H1 (cell line): ENCODE results near the gene FLNC. TPM values are rescaled to one million over a fixed set of nuclear protein-coding genes. Genes with fewer than 3 reads are reported as not detected.

Experiments used
- CTCF ChIA-PET: fragments of 300-600 bp; sonication (Branson Sonifier 250); formaldehyde crosslinking; loops from one replicate; lab custom pipeline; 2021; ENCODE audit not compliant: partially characterized antibody; lab: Charles Lee
- POLR2A ChIA-PET: fragments of 300-600 bp; sonication (Branson Sonifier 250); formaldehyde crosslinking; loops from one replicate; lab custom pipeline; 2021; ENCODE audit warnings: inconsistent platforms; ENCODE audit not compliant: partially characterized antibody; lab: Charles Lee
- DNase-seq, 2 experiments: peaks; one replicate each; pipeline versions ENCODE4 v3.0.0 to v3.0.0-alpha.2; 2010 to 2022; ENCODE audit warnings: low spot score in 2 of 2, low read depth in 1 of 2, mixed read lengths in 1 of 2
- FAIRE-seq: peaks from 2 replicates; lab custom pipeline; 2011; peaks lifted over from hg19 to GRCh38; lab: Jason Lieb, UNC
- H2AFZ ChIP-seq: 2 replicates; pipeline ENCODE4 v1.8.1; 2012; ENCODE audit warnings: low read length, inconsistent platforms
- H2AK5ac ChIP-seq: 2 replicates; pipeline ENCODE4 v1.6.1; 2013; ENCODE audit warnings: low read depth, low read length
- H2BK120ac ChIP-seq: replicated peaks from 2 replicates; pipeline ENCODE3; 2013; ENCODE audit warnings: low read depth, low read length, inconsistent platforms
- H2BK12ac ChIP-seq: 2 replicates; pipeline ENCODE4 v1.6.1; 2013; ENCODE audit warnings: low read depth, low read length
- H2BK15ac ChIP-seq: 2 replicates; pipeline ENCODE4 v1.6.1; 2013; ENCODE audit warnings: low read length
- H2BK20ac ChIP-seq: 2 replicates; pipeline ENCODE4 v1.6.1; 2013; ENCODE audit warnings: low read length
- H2BK5ac ChIP-seq: 2 replicates; pipeline ENCODE4 v1.6.1; 2013; ENCODE audit warnings: low read depth, low read length
- H3K14ac ChIP-seq: 2 replicates; pipeline ENCODE4 v1.6.1; 2013; ENCODE audit warnings: inconsistent platforms; ENCODE audit not compliant: insufficient read length
- H3K18ac ChIP-seq: 2 replicates; pipeline ENCODE4 v1.6.1; 2013; ENCODE audit warnings: low read length; ENCODE audit errors: extremely low read depth
- H3K23ac ChIP-seq: 2 replicates; pipeline ENCODE4 v1.6.1; 2013; ENCODE audit warnings: inconsistent platforms; ENCODE audit not compliant: insufficient read length
- H3K23me2 ChIP-seq: 2 replicates; pipeline ENCODE4 v1.6.1; 2013; ENCODE audit warnings: low read depth, low read length
- H3K27ac ChIP-seq: 2 replicates; pipeline ENCODE4 v1.6.1; 2011; ENCODE audit warnings: low read depth, low read length, inconsistent platforms
- H3K27me3 ChIP-seq, 4 experiments: replicated peaks in 1 of 4; 1 replicate in 1 of 4; 2 replicates in 3 of 4; pipeline versions ENCODE4 v1.6.1 to v1.8.1; 2011 to 2013; ENCODE audit warnings: low read length in 3 of 4, mild to moderate bottlenecking in 3 of 4, inconsistent platforms in 2 of 4, mixed read lengths in 2 of 4, moderate library complexity in 1 of 4; ENCODE audit not compliant: control insufficient read depth in 3 of 4, insufficient read depth in 3 of 4; ENCODE audit errors: extremely low read depth in 1 of 4
- H3K36me3 ChIP-seq, 4 experiments: 2 replicates each; pipeline versions ENCODE4 v1.6.1 to v1.8.1; 2011 to 2013; ENCODE audit warnings: mild to moderate bottlenecking in 4 of 4, low read length in 3 of 4, moderate library complexity in 2 of 4, control low read depth in 1 of 4, inconsistent platforms in 1 of 4; ENCODE audit not compliant: insufficient read depth in 4 of 4, control insufficient read depth in 2 of 4
- H3K4ac ChIP-seq: replicated peaks from 2 replicates; pipeline ENCODE3; 2013; ENCODE audit warnings: low read length, low read depth, mixed read lengths, inconsistent platforms; ENCODE audit not compliant: insufficient read length
- H3K4me1 ChIP-seq, 4 experiments: replicated peaks in 1 of 4; 1 replicate in 1 of 4; 2 replicates in 3 of 4; pipeline versions ENCODE4 v1.6.1 to v1.8.1; 2011 to 2013; ENCODE audit warnings: low read length in 3 of 4, inconsistent platforms in 2 of 4, mixed read lengths in 1 of 4; ENCODE audit not compliant: insufficient read depth in 4 of 4, control insufficient read depth in 3 of 4
- H3K4me2 ChIP-seq, 2 experiments: 2 replicates each; pipeline versions ENCODE4 v1.6.1 to v1.8.1; 2011 to 2013; ENCODE audit warnings: low read depth in 2 of 2, low read length in 2 of 2, control low read depth in 1 of 2, inconsistent platforms in 1 of 2, mild to moderate bottlenecking in 1 of 2; ENCODE audit not compliant: insufficient read depth in 1 of 2
- H3K4me3 ChIP-seq, 4 experiments: fragments of 200-600, 300-600 bp in 1 of 4; sonication (generic), shearing (Covaris generic), sonication (Bioruptor Twin) in 1 of 4; 2 replicates each; pipeline versions ENCODE4 v1.5.1 to v1.8.1; 2011 to 2016; ENCODE audit warnings: low read length in 4 of 4, low read depth in 3 of 4, control low read depth in 2 of 4, inconsistent platforms in 2 of 4, mild to moderate bottlenecking in 2 of 4, mixed read lengths in 1 of 4, moderate library complexity in 1 of 4; ENCODE audit not compliant: insufficient read depth in 2 of 4; ENCODE audit errors: extremely low read depth in 1 of 4
- H3K56ac ChIP-seq: replicated peaks from 2 replicates; pipeline ENCODE3; 2013; ENCODE audit warnings: low read depth, mild to moderate bottlenecking, mixed read lengths, low read length, inconsistent platforms; ENCODE audit not compliant: insufficient read length
- H3K79me1 ChIP-seq: 2 replicates; pipeline ENCODE4 v1.6.1; 2013; ENCODE audit warnings: low read depth, low read length, control low read depth
- H3K79me2 ChIP-seq, 2 experiments: 2 replicates each; pipeline versions ENCODE4 v1.6.1 to v1.8.1; 2012 to 2013; ENCODE audit warnings: low read length in 2 of 2, mild to moderate bottlenecking in 2 of 2, inconsistent platforms in 1 of 2; ENCODE audit not compliant: insufficient read depth in 2 of 2, control insufficient read depth in 1 of 2
- H3K9ac ChIP-seq, 4 experiments: replicated peaks in 1 of 4; 1 replicate in 1 of 4; 2 replicates in 3 of 4; pipeline versions ENCODE4 v1.6.1 to v1.8.1; 2011 to 2013; ENCODE audit warnings: low read depth in 3 of 4, low read length in 3 of 4, control low read depth in 2 of 4, mild to moderate bottlenecking in 2 of 4, moderate library complexity in 2 of 4, inconsistent platforms in 1 of 4; ENCODE audit errors: extremely low read depth in 1 of 4
- H3K9me3 ChIP-seq, 2 experiments: 2 replicates each; pipeline versions ENCODE4 v1.6.1 to v1.8.1; 2012 to 2013; ENCODE audit warnings: mild to moderate bottlenecking in 2 of 2, moderate library complexity in 2 of 2, control low read depth in 1 of 2, inconsistent platforms in 1 of 2, low read depth in 1 of 2, low read length in 1 of 2, mixed read lengths in 1 of 2; ENCODE audit not compliant: insufficient read depth in 2 of 2
- H4K20me1 ChIP-seq, 2 experiments: replicated peaks in 1 of 2; 2 replicates each; pipeline versions ENCODE3 to v1.8.1; 2011 to 2013; ENCODE audit warnings: inconsistent platforms in 2 of 2, low read length in 2 of 2, mild to moderate bottlenecking in 1 of 2; ENCODE audit not compliant: insufficient read depth in 2 of 2, control insufficient read depth in 1 of 2
- H4K5ac ChIP-seq: 2 replicates; pipeline ENCODE4 v1.6.1; 2013; ENCODE audit warnings: low read length, low read depth, mixed read lengths, inconsistent platforms; ENCODE audit not compliant: insufficient read length
- H4K8ac ChIP-seq: 2 replicates; pipeline ENCODE4 v1.8.0; 2013; ENCODE audit warnings: mild to moderate bottlenecking, moderate library complexity, low read length, inconsistent platforms; ENCODE audit not compliant: insufficient read depth; ENCODE audit errors: extremely low read depth
- H4K91ac ChIP-seq: replicated peaks from 2 replicates; pipeline ENCODE3; 2013; ENCODE audit warnings: low read length, mixed read lengths, inconsistent platforms; ENCODE audit not compliant: insufficient read length
- ATF3 ChIP-seq: IDR thresholded peaks from 2 replicates; pipeline ENCODE4 v1.6.1; 2011; ENCODE audit warnings: low read depth, mild to moderate bottlenecking, low read length; ENCODE audit not compliant: insufficient read depth
- BACH1 ChIP-seq: IDR thresholded peaks from 2 replicates; pipeline ENCODE4 v1.6.1; 2012; ENCODE audit warnings: low read length, improper control_type of control experiment
- BRCA1 ChIP-seq: IDR thresholded peaks from 2 replicates; pipeline ENCODE4 v1.6.1; 2012; ENCODE audit warnings: low read depth, low read length, improper control_type of control experiment
- CREB1 ChIP-seq: IDR thresholded peaks from 2 replicates; pipeline ENCODE4 v1.6.1; 2012; ENCODE audit warnings: inconsistent platforms
- CTCF ChIP-seq, 3 experiments: IDR thresholded peaks; 1 replicate in 2 of 3; 2 replicates in 1 of 3; pipeline versions ENCODE4 v1.5.1 to v1.6.1; 2011; ENCODE audit warnings: low read length in 3 of 3, mild to moderate bottlenecking in 3 of 3, inconsistent platforms in 2 of 3, low read depth in 1 of 3, moderate library complexity in 1 of 3; ENCODE audit not compliant: insufficient read depth in 1 of 3; ENCODE audit errors: control extremely low read depth in 1 of 3
- RAD21 ChIP-seq, 2 experiments: IDR thresholded peaks in 1 of 2; conservative IDR thresholded peaks in 1 of 2; 2 replicates each; pipeline ENCODE4 v1.6.1; 2011; ENCODE audit warnings: low read depth in 2 of 2, low read length in 2 of 2, improper control_type of control experiment in 1 of 2, inconsistent platforms in 1 of 2, mild to moderate bottlenecking in 1 of 2, moderate library complexity in 1 of 2
- SP1 ChIP-seq: IDR thresholded peaks from 2 replicates; pipeline ENCODE4 v1.6.1; 2011; ENCODE audit warnings: low read depth, low read length
- SP4 ChIP-seq: IDR thresholded peaks from 2 replicates; pipeline ENCODE4 v1.6.1; 2012; ENCODE audit warnings: low read length, inconsistent platforms
- WGBS, 2 experiments: shearing (Covaris generic) in 1 of 2; methylation state at CpG; one replicate each; pipeline versions ENCODE4 v1.1.6 to v1.1.7; 2013 to 2015; ENCODE audit warnings: low lambda C conversion rate in 2 of 2, mixed read lengths in 2 of 2, inconsistent platforms in 1 of 2, low coverage in 1 of 2, missing lambda C conversion rate in 1 of 2; ENCODE audit not compliant: insufficient replicate concordance in 2 of 2, insufficient coverage in 1 of 2, insufficient read length in 1 of 2; ENCODE audit errors: extremely low coverage in 1 of 2, missing lambda C conversion rate in 1 of 2; 5-methylcytosine and 5-hydroxymethylcytosine counted together
- polyA plus RNA-seq, 7 experiments: library from polyadenylated mRNA; depleted of rRNA in 3 of 7; stranded (reverse) in 5 of 7; unstranded in 2 of 7; fragments of >200 nt in 5 of 7; fragments of 200-250 nt in 2 of 7; gene quantifications; 1 replicate in 5 of 7; 2 replicates in 1 of 7; 4 replicates in 1 of 7; pipeline versions ENCODE4 v1.2.1 to v1.2.3, GENCODE V29; 2011 to 2013; ENCODE audit warnings: missing spikeins in 2 of 7, mixed read lengths in 2 of 7
- total RNA-seq: library from RNA; stranded (reverse); fragmentation: NEBNext Ultra II Directional; extraction: Animal tissue kit (Norgen Biotek cat#: 25700); gene quantifications from 2 replicates; pipeline ENCODE4 v1.2.1, GENCODE V29; 2021

Gene FLNC
- total and polyA plus RNA-seq, 2 of the 8 experiments (the other 6 are each of a cell fraction or from before 2014, with no cell fraction given): 1.9 to 10.7 TPM

- Histone ChIP-seq H3K79me2 (no peaks in the 10 kb centered on the region), H3K23me2 (peaks cover 2% of the 10 kb centered on the region; the same call in 1 of the 2 replicates), H3K4me2 (no peak overlapping the region), H2BK5ac (no peak overlapping the region), H3K27ac (no peak overlapping the region), H2BK12ac (peak overlapping the region; percentile 29; the same call in 1 of the 2 replicates), H3K9ac (no peak overlapping the region), H4K8ac (peak overlapping the region; percentile 68; the same call in 1 of the 2 replicates), H3K4me3 (no peak overlapping the region), H2BK15ac (no peak overlapping the region), H3K4me1 (peaks cover 2 to 9% (median 5%) of the 10 kb centered on the region in 4 experiments; a peak in 5 of 7 replicates), H2BK20ac (0 out of 2 replicates have a peak overlapping the region, but pooled peaks have one; percentile 9), H2AK5ac (no peak overlapping the region), H4K20me1 (no peaks in the 10 kb centered on the region), H2BK120ac (no peak overlapping the region), H3K14ac (no peak overlapping the region), H3K79me1 (no peaks in the 10 kb centered on the region), H3K56ac (no peak overlapping the region), H3K9me3 (peaks cover 3% of the 10 kb centered on the region in 2 experiments; a peak in 2 of 4 replicates), H3K27me3 (peaks cover 0 to 12% (median 10%) of the 10 kb centered on the region in 4 experiments; a peak in 5 of 7 replicates), H2AFZ (peak overlapping the region; percentile 6; the same call in 1 of the 2 replicates), H4K91ac (peak overlapping the region; percentile 67), H3K18ac (no peak overlapping the region), H3K4ac (no peak overlapping the region), H4K5ac (no peak overlapping the region), H3K36me3 (no peaks in the 10 kb centered on the region), H3K23ac (no peak overlapping the region)
- no peak for FAIRE-seq
- CTCF ChIA-PET: interaction anchor here (0.7 to 2.7 kb wide), 19 partner anchors 9 to 309 kb away, joined by 3 to 20 read pairs (median 3); no protein-coding TSS in a partner anchor
- DNase-seq: peak in 1 of 2 experiments; percentile 54
- POLR2A ChIA-PET: interaction anchor here (1.5 kb wide), 1 partner anchor 41 kb away, joined by 3 read pairs; no protein-coding TSS in a partner anchor
- 40% methylated on average over 8 of the region's 8 CpGs; no CpG with 5 or more reads in 1 of the 2 experiments for WGBS, 2 experiments
- TF ChIP-seq BACH1 (no peak), BRCA1 (no peak), RAD21 (IDR thresholded peaks at IDR 0.05 in 1 of 2, conservative IDR thresholded peaks at IDR 0.05 in 1 of 2; ENCODE audit: low read depth in 2 of 2, low read length in 2 of 2) (peak; percentile 71), CTCF (IDR thresholded peaks at IDR 0.05; ENCODE audit: control extremely low read depth in 1 of 3, insufficient read depth in 1 of 3, low read depth in 1 of 3, low read length in 3 of 3) (peak in 2 of 3 experiments; percentile 65; a peak in 3 of 4 replicates), ATF3 (peak; percentile 8; the same call in 1 of the 2 replicates), CREB1 (0 out of 2 replicates have a peak, but pooled peaks have one; percentile 16), SP1 (peak; percentile 50; the same call in 1 of the 2 replicates), SP4 (no peak)
Measured at GRCh38 chr7:128904381-128905197, 74.4 kb downstream of the FLNC start.
